ENCODE measurements around the gene CHRM1.
"Not testable (repeated sequence)": the region's sequence is repeated elsewhere in the genome, so short reads cannot be mapped to it uniquely, and the experiment has no call there.

Gene CHRM1, protein sequence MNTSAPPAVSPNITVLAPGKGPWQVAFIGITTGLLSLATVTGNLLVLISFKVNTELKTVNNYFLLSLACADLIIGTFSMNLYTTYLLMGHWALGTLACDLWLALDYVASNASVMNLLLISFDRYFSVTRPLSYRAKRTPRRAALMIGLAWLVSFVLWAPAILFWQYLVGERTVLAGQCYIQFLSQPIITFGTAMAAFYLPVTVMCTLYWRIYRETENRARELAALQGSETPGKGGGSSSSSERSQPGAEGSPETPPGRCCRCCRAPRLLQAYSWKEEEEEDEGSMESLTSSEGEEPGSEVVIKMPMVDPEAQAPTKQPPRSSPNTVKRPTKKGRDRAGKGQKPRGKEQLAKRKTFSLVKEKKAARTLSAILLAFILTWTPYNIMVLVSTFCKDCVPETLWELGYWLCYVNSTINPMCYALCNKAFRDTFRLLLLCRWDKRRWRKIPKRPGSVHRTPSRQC

DNA sequence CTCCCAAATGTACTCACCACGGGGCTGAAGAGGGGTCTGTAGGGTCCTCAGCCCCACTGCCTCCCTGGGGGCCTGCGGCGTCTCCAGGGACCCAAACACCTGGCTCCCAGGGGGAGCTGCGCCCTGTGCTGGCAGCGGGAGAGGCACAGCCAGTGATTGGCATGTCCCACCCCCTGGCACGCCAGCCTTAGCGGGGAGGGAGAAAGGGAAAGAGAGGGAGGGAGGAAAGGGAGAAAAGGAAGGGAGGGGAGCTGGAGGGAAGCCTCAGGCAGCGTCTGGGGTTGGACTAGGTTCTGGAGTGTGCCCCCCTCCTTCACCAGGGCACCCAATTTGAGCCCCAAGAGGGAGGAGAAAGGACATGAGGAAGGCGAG, at the start of gene CHRM1:
CHRM1 (minus strand) TSS at position 163 of the 372 bp plus-strand sequence. CDS start 10,263 bp downstream, outside the sequence.
- DNase-seq (ENCODE audit: low read depth in 2 of 2), result no peak

DNA sequence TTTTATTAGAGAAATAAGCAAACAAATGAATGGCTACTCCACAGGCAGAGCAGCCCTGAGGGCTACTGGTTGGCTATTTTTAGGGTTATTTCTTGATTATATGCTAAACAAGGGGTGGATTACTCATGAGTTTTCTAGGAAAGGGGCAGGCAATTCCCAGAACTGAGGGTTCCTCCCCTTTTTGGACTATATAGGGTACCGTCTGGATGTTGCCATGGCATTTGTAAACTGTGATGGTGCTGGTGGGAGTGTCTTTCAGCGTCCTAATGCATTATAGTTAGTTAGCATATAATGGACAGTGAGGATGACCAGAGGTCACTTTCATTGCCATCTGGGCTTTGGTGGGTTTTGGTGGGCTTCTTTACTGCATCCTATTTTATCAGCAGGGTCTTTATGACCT, 44.4 kb upstream of the CHRM1 start:
- DNase-seq (ENCODE audit: low read depth in 2 of 2), result no peak

DNA sequence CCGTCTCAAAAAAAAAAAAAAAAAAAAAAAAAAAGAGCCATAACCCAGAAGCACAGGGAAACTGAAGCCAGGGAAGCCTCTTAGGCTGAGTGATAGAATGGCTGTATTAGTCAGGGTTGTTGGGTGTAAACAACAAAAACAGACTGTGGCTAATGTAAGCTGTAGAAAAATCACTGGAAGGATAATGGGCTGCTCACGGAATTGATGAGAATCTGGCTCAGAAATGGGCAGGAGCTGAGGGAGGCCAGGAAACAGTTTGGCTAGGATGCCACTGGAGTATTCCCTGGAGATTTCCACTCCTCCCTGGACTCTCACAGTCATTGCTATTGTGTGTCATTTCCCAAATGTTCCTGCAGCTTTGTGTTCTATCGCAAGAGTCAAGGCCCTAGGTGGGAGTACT, 41.2 kb upstream of the CHRM1 start:
- no peak for DNase-seq (ENCODE audit: low read depth in 2 of 2)

DNA sequence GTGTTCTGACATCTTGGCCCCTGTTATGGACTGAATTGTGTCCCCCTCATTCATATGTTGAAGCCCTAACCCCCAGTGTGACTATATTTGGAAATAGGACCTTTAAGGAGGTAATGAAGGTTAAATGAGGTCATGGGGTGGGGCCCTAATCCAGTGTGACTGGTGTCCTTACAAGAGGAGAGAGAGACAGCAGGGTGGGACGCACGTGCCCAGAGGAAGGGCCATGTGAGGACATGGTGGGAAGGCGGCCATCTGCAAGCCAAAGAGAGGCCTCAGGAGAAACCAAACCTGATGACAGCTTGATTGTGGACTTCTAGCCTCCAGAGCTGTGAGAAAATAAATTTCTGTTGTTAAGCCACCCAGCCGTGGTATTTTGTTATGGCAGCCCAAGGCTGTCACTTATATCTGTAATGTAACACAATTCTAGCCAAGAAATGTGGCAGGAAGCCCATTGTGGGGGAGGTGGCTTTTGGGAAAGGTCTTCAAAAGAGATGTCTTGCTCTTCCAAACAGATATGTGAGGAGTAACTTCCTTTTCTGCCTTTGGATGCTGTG, 39.9 kb upstream of the CHRM1 start:
- DNase-seq (ENCODE audit: low read depth in 2 of 2), result no peak

DNA sequence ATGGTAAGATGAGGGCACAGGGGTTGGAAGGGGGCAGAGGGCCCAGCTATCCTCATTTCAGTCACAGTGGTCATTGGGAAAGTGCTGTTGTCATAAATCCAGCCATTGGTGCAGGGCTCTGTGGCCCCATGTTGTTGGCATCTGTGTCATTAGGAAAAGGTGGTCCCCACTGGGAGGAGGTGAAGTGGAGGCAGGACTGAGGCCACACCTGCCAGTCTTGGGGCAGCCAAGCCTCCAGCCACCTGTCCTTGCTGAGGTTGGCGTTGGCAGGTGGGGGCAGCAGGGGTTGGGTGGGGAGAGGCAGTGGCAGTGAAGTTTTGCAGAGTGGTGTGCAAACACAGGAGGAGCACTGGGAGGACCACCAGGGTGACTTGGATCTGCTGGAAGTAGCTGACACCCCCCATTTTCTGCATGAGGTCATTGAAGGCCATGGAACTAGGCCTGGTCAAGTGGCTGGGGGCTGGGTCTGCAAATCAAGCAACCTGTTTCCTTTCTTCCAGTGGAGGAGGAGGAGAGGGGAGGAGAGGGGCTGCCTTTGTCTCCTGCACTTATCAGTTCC, 38.3 kb upstream of the CHRM1 start:
- DNase-seq (ENCODE audit: low read depth in 2 of 2), result no peak

DNA sequence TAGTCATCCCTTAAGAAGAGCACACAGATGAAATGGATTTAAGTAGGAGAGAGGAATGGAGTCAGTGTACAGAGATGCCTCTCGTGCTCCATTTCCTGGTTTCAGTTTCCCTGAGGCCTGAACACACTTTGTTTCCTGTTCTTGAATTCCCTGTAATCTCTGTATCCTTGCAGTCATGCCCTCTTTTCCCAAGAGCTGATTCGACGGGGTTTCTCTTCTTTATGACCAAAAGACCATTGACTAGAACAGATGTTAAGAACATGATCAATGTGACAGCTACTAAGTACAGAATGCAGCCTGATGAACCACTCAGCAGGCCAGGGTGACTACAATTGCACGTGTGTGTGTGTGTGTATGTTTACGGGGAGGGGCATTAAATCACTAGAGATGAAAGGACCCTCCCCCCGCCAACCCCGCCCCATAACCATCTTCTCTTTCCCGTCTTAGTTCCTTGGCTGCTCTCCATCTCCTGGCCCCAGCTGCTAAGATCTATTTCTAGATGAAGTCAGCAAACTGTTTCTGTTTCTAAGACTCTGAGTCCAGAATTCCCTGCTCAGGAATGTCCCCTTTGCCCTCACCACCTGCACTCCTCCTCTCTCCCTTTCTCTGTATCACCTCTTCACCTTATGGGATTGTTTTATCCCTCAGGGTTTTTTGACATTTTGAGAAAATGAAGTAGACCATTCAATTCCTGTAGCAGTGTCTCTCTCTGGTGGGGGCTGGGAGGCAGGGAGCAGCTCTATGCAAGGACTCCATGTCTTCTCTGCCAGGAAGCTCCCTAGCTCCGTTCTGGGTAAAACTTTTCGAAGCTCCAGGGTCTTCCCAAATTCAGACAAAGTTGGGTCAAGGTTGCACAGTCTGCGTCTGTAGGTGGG, 37.6 kb upstream of the CHRM1 start:
- no peak for DNase-seq (ENCODE audit: low read depth in 2 of 2)

DNA sequence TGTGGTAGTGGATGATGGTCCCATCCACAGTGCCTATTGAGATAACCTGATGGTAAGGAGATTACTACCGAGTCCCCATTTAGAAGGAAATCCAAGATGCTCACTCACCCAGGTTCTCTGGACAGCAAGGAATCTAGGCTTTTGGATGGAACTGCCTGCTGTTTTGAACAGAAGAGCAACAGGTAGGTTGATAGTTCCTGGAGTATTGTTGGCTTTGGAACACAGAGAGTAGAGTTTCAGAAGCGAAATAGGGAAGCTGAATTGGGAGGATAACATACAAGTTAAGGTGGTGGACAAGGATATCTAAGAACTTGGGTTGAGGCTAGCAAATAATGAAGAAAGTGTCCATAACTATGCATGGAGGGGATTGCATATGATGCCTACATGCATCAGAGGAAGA, 36.0 kb upstream of the CHRM1 start:
- no peak for DNase-seq (ENCODE audit: low read depth in 2 of 2)

DNA sequence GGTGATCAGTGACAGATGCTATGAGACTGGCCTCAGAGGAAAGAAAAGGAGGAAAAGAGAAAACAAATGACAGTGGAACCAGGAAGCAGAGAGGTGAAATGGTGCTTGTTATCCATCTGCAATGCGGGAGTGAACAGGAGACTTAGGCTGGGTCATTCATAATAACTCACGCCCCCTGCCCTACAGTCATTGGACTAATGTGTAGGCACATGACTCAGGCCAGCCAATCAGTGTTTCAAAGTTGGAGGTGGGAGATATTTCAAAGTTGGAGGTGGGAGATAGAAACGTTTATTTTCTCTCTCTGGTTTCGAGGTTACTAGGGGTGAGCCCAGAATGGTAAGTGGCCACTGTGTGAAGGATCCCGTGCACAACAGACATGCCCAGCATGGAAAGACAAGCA, 33.3 kb upstream of the CHRM1 start:
- DNase-seq (ENCODE audit: low read depth in 2 of 2), result no peak

DNA sequence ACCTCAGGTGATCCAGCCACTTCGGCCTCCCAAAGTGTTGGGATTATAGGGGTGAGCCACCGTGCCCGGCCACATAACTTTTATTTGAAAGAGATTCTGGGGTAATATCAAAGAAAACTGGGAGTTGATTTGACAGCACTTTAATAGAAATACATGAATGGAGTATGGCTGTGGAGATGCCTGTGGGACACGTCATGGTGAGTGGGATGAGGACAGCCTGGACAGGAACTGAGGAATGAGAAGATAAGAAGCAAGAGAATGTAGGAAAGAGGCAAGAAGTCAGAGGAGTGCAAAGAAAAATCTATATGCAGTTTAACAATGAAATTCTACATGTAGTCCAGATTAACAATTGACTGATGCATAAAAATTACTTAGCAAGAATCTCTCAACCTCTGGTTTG, 32.6 kb upstream of the CHRM1 start:
- no peak for DNase-seq (ENCODE audit: low read depth in 2 of 2)

DNA sequence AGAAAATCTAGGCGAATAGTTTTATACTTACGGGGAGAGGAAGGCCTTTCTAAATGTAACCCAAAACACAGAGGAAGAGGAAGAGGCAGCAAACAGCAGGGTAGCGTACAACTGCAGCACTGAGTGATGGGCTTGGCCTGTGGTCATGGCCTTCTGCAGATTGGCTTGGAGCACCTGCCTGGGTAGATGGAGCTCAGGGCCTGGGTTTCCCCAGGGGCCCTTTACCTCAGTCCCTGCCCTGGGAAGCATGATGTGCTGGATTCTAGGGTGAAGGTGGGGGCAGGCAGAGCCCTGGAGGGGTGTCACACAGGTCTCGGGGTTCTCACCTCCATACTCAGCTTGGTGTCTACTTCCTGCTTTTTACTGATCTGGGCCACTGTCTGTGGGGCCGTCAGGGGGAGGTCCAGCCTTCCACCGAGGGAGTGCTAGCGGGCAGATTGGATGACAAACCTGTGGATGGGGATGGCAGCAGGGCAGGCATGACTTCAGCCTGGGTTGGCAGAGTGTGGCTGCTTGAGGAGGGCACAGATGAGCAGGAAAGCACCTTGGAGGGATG, 27.7 kb upstream of the CHRM1 start:
- DNase-seq (ENCODE audit: low read depth in 2 of 2), result no peak

DNA sequence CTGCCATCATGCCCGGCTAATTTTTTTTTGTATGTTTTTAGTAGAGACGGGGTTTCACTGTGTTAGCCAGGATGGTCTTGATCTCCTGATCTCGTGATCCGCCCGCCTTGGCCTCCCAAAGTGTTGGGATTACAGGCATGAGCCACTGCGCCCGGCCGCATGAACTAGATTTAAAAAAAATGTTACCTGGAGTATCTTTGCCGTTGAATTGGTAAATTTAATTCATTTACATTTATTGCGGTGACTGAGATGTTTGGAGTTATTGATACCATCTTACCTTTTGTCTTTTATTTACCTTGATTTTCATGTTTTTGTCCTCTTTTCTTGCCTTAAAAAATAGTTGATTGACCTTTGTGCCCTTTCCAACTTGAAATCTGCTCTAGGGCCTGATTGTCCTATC, 24.4 kb upstream of the CHRM1 start:
- not testable (repeated sequence) for DNase-seq (ENCODE audit: low read depth in 2 of 2)

DNA sequence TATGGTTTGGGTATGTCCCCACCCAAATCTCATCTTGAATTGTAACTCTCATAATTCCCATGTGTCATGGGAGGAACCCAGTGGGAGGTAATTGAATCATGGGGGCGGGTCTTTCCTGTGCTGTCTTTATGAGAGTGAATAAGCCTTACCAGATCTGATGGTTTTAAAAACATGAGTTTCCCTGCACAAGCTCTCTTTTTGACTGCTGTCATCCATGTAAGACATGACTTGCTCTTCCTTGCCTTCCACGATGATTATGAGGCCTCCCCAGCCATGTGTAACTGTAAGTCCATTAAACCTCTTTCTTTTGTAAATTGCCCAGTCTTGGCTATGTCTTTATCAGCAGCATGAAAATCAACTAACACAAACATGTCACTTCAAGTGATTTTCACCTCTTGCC, 16.4 kb upstream of the CHRM1 start:
- not testable (repeated sequence) for DNase-seq (ENCODE audit: low read depth in 2 of 2)

DNA sequence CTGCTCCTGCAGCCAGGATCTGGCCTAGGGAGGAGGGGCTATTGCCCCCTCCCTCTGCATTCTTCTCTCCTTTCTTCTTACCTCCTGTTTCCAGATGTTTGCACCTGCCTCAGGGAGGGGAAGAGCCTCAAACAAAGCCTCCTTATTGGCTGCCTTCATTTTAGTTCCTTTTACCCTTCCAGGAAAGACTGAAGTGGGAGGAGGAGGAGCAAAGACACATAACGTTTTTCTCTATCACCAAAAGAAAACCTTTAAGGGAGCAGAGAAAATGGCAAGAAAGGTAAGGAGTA, 13.3 kb upstream of the CHRM1 start:
- no peak for DNase-seq (ENCODE audit: low read depth in 2 of 2)

DNA sequence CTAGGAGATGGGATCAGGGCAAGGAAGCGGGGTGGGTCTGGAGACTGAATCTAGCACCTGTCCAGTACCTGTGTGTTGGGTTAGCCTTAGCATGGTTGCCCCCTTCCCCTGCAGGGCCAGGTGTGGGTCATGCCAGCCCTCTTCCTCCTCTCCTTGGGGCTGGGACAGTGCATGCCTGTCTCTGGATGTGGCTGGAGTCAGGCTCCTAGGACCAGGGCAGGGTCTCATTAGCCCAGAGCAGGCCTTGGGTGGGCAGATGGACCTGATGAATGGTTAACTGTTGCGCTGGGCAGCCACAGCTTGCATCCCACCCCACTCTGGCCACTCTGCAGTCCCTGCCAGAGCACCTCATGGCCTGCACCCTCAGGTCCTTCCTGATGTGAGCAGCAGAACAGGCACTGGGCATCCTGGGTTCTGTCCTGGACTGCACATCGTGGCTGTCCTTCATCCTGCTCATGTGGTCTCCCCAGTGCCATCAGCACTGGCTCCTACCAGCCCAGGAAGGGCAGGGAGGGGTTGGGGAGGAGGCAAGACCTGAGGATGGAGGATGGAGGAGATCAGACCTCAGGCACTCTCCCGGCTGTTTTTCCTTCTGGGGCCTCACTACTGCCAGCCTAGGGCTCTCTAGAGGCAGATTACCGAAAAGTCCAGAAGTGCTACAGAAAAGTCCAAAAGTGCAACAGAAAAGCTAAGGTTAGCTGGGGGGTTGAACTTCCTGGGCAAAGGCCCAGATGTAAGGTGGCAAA, 12.8 kb upstream of the CHRM1 start:
- no peak for DNase-seq (ENCODE audit: low read depth in 2 of 2)

DNA sequence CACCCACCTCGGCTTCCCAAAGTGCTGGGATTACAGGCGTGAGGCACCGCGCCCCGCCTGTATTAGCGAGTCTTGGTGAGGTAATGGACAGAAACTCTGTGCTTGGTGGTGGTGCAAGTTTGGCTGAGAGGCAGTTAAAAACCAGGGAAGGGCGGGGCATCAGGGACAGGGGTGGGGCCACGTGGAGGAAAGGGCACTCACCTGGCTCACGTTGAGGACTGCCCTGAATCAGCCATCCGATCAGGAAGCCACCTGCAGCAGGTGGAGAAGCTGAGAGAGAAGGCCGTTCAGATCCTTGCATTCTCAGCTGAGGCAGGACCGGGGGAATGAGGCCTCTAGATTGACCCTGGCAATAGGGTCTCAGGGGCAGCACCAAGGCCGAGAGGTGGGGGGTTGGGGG, 12.1 kb upstream of the CHRM1 start:
- DNase-seq (ENCODE audit: low read depth in 2 of 2), result no peak

DNA sequence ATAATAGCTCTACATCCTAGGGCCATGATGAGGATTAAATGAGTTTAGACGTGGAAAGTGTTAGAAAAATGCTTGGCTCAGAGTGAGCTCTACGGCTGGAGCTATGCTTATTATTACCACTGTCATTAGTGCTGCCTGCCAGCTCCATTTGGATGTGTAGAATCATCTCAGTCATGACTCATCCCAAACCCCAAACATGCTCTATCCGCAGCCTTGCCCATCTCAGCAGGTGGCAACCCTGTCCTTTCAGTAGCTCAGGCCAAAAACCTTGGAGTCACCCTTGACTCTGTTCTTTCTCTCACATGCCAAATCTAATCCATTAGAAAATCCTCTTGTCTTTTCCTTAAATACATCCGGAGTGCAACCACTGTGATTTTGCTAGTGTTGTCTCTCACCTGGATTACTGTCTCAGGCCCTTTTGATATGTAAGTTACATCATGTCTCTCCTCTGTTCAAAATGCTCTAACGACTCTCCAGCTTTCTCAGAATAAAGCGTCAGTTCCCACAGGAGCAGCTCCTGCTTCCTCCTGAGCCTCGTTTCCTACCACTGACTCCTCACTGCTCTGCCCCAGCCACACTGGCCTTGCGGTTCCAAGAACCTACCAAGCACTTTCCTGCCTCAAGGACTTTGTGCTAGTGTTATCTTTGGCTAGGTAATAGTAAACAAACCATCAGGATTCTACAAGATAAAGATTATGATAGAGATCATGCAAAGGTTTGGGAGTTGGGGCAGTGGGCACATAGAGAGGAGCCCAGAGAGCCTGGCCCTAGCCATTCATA, 10.5 kb upstream of the CHRM1 start:
- no peak for DNase-seq (ENCODE audit: low read depth in 2 of 2)

DNA sequence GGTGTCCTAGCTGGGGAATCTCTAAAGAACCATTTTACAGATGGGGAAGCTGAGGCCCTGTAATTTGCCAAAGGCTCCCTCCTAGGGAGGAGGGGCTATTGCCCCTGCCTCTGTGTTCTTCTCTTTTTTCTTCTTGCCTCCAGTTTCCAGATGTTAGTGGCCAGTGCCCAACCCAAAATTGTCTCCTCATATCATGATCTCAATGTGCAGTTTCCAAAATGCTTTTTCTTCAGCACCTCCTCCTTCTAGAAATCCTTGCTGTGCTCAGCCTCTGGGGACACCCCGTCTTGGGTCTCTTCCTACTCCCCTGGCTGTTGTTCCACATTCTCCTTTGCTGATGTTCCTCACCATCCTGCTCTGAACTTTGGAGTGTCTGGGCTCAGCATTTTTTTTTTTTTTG, 9.5 kb upstream of the CHRM1 start:
- no peak for DNase-seq (ENCODE audit: low read depth in 2 of 2)

DNA sequence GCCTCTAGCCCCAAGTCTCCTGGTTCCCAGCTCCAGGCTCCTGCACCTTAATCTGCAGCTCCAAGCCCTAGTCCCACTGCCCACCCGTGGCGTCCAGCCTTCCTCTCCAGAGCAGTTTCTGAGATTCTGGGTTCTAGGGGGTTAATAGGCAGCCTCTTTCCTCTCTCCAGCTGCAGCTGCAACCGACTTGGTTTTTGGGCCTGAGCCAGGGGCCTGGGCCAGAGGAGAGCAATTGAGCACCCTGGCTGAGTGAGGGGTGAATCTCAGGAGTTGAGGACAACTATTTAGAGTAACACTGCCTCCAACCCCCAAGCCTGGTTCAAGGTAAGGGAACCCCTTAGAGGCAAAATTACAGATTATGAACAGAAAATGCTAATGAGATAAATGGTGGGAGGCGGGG, 9.0 kb upstream of the CHRM1 start:
- no peak for DNase-seq (ENCODE audit: low read depth in 2 of 2)

DNA sequence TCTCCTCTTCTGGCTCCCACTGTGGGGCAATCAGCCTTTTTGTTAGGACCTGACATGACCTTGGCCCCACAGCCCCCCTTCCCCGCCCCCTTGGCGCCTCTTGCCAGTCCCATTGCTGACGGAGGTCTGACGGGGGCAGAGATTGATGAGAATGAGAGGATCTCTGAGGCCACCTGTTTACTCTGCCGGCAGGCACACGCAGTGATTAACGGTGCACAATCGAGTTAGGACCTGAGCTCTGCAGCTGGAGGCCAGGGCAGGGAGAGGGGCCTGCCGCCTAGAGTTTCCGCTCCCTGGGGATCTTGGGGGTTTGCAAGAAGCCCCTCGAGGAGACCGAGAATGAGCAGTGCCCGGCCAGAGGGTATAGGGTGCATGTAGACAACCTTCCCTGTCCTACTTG, 6.8 kb upstream of the CHRM1 start:
- no peak for DNase-seq (ENCODE audit: low read depth in 2 of 2)

DNA sequence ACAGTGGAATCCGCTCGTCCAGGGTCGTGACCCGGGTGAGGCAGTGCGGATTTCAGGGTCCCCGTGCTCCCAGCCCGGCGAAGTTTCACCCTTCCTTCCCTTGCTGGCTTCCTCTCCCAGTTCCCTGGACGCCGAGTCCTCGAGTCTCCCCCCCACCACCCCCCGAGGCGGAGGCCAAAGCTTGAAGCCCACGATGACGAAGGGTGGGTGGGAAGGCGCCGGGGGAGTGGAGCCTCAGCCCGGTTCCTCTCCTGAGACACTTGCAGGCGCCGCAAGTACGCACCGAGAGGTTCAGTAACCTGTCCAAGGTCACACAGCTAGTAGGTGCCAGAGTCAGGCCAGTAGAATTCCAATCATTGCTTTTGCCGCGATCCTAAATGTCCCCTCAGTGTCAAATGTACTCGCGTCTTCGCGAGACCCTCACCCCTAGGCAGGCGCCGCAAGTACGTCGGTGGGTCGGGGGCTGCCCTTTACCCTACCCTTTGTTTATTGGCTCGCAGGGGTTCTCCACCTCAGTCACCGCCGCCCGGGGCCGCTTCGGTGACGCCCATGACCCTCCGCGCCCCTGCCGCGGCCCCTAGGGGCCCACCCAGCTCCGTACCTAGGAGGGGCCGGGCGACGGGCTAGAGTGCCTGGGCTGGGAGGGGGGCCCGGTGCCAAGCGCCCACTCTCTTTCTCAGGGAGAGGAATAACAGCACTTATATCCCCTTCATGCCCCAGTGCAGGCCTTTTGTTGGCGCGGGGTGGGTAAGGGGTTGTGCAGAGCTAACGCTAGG, 5.7 kb upstream of the CHRM1 start:
- DNase-seq (ENCODE audit: low read depth in 2 of 2), result no peak
